IMR-90 (cell line): ENCODE results near the gene RET.

Experiments
- BHLHE40 ChIP-seq: fragments of 150-350 bp; IDR thresholded peaks from 2 replicates; pipeline ENCODE4 v1.6.1; 2016; ENCODE audit warnings: mild to moderate bottlenecking, low read depth, low read length
- CEBPB ChIP-seq: IDR thresholded peaks from 2 replicates; pipeline ENCODE4 v1.6.1; 2012; ENCODE audit warnings: low read depth, low read length, improper control_type of control experiment
- FOS ChIP-seq: fragments of 150-350 bp; IDR thresholded peaks from 2 replicates; pipeline ENCODE4 v1.6.1; 2016; ENCODE audit warnings: low read depth, low read length
- MAFK ChIP-seq: IDR thresholded peaks from 2 replicates; pipeline ENCODE4 v1.6.1; 2012; ENCODE audit warnings: low read depth, low read length, improper control_type of control experiment
- MAZ ChIP-seq: IDR thresholded peaks from 2 replicates; pipeline ENCODE4 v1.6.1; 2012; ENCODE audit warnings: low read depth, mild to moderate bottlenecking, low read length, improper control_type of control experiment, moderate library complexity, borderline replicate concordance
- MXI1 ChIP-seq: IDR thresholded peaks from 2 replicates; pipeline ENCODE4 v1.6.1; 2012; ENCODE audit warnings: low read depth, mild to moderate bottlenecking, low read length, moderate library complexity, borderline replicate concordance
- NFE2L2 ChIP-seq: fragments of 150-350 bp; IDR thresholded peaks from 2 replicates; pipeline ENCODE4 v1.6.1; 2016; ENCODE audit warnings: low read depth, mild to moderate bottlenecking, low read length
- POLR2A ChIP-seq: IDR thresholded peaks from 2 replicates; pipeline ENCODE4 v1.6.1; 2012; ENCODE audit warnings: mild to moderate bottlenecking, low read depth, low read length
- RAD21 ChIP-seq: IDR thresholded peaks from 2 replicates; pipeline ENCODE4 v1.6.1; 2012; ENCODE audit warnings: low read length, improper control_type of control experiment
- RCOR1 ChIP-seq: IDR thresholded peaks from 2 replicates; pipeline ENCODE4 v1.6.1; 2012; ENCODE audit warnings: mild to moderate bottlenecking, low read length, improper control_type of control experiment; ENCODE audit not compliant: insufficient replicate concordance
- RFX5 ChIP-seq: IDR thresholded peaks from 2 replicates; pipeline ENCODE4 v1.8.0; 2012; ENCODE audit warnings: low read depth, mild to moderate bottlenecking, low read length, moderate library complexity
- SMC3 ChIP-seq: fragments of 150-350 bp; IDR thresholded peaks from 2 replicates; pipeline ENCODE4 v1.6.1; 2016; ENCODE audit warnings: low read depth, mild to moderate bottlenecking, antibody characterized with exemption, low read length, moderate library complexity
- TF ChIP-seq, protein P1 (sequence below): conservative IDR thresholded peaks from 2 replicates; pipeline ENCODE4 v1.5.1; 2012; ENCODE audit warnings: mild to moderate bottlenecking, low read depth, low read length, improper control_type of control experiment
- TF ChIP-seq, protein P2 (sequence below): fragments of 150-350 bp; IDR thresholded peaks from 2 replicates; pipeline ENCODE4 v1.6.1; 2016; ENCODE audit warnings: low read depth, mild to moderate bottlenecking, low read length, moderate library complexity, borderline replicate concordance

DNA sequence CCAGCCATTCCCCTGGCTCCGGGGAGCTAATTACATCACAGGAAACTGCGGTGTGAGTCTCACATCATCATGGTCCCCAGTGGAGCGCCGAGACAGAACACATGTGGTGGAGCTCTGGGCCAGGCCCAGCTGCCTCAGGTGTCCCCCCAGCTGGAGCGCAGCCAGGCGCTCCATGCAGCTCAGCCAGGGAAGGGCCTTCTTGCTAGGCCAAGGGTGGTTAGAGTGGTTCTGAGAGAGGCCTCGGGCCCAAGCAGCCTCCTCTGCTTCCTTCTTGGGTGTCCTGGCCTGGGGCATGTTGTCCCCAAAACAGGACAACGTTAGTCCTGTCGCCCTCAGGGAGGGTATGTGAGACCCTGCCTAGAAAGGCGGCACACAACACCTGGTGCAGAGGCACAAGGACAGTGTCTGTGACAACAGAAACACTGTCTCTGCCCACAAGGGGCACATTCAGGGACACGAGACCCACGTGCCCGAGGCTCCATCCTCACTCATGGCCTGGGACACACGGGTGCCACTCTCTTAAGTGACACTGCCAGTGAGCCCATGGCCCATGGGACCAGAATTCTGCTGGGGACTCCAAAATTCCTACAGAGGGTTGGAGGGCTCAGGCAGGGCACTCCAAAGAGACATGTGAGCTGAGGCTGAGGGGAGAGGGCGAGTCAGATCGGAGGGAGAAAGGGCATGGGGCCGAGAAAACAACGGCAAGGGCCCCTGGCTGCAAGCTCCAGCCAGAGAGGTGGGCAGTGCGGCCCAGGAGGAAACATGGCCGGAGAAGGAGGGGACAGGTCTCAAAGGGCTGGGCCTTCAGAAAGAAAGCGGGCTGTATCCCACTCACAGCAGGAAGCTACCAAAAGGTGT lies 37.0 kb upstream of the RET start:
- TF ChIP-seq CEBPB (no peak), POLR2A (no peak), BHLHE40 (no peak), MAFK (no peak), RFX5 (no peak), NFE2L2 (no peak), MXI1 (no peak), MAZ (no peak), FOS (no peak), RAD21 (no peak), SMC3 (no peak), RCOR1 (no peak)
- TF ChIP-seq, protein P1, sequence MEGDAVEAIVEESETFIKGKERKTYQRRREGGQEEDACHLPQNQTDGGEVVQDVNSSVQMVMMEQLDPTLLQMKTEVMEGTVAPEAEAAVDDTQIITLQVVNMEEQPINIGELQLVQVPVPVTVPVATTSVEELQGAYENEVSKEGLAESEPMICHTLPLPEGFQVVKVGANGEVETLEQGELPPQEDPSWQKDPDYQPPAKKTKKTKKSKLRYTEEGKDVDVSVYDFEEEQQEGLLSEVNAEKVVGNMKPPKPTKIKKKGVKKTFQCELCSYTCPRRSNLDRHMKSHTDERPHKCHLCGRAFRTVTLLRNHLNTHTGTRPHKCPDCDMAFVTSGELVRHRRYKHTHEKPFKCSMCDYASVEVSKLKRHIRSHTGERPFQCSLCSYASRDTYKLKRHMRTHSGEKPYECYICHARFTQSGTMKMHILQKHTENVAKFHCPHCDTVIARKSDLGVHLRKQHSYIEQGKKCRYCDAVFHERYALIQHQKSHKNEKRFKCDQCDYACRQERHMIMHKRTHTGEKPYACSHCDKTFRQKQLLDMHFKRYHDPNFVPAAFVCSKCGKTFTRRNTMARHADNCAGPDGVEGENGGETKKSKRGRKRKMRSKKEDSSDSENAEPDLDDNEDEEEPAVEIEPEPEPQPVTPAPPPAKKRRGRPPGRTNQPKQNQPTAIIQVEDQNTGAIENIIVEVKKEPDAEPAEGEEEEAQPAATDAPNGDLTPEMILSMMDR = no peak
- TF ChIP-seq, protein P2, sequence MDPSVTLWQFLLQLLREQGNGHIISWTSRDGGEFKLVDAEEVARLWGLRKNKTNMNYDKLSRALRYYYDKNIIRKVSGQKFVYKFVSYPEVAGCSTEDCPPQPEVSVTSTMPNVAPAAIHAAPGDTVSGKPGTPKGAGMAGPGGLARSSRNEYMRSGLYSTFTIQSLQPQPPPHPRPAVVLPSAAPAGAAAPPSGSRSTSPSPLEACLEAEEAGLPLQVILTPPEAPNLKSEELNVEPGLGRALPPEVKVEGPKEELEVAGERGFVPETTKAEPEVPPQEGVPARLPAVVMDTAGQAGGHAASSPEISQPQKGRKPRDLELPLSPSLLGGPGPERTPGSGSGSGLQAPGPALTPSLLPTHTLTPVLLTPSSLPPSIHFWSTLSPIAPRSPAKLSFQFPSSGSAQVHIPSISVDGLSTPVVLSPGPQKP = no peak
